Endothelial cell of umbilical vein (primary cell): ENCODE data around the gene ITGA5. TPM values are rescaled to one million over a fixed set of nuclear protein-coding genes. Genes with fewer than 3 reads are reported as not detected.

ENCODE experiments used
- BruUV-seq: library from RNA; stranded (reverse); fragments of 400-500 nt; replicated peaks from 2 replicates; lab custom pipeline; 2021; lab: Mats Ljungman, UMichigan
- CTCF ChIA-PET: fragments of 300-600, 350-600 bp; sonication (Branson Sonifier 250); formaldehyde crosslinking; loops from one replicate; lab custom pipeline; 2021; ENCODE audit warnings: antibody characterized with exemption, inconsistent platforms; lab: Charles Lee
- POLR2A ChIA-PET: fragments of 300-600, 350-600 bp; sonication (Branson Sonifier 250); formaldehyde crosslinking; loops from one replicate; lab custom pipeline; 2021; ENCODE audit warnings: antibody characterized with exemption, inconsistent platforms; lab: Charles Lee
- DNase-seq: peaks from one replicate; pipeline ENCODE4 v3.0.0-alpha.2; 2011; ENCODE audit warnings: low read depth, low spot score
- FAIRE-seq: peaks from 2 replicates; lab custom pipeline; 2011; peaks lifted over from hg19 to GRCh38; lab: Jason Lieb, UNC
- H2AFZ ChIP-seq: 2 replicates; pipeline ENCODE4 v1.6.0; 2012; ENCODE audit warnings: low read depth, low read length, control low read depth, inconsistent platforms
- H3K27ac ChIP-seq: 2 replicates; pipeline ENCODE4 v1.5.1; 2011; ENCODE audit warnings: low read depth, mild to moderate bottlenecking, control low read depth, low read length, moderate library complexity; ENCODE audit not compliant: insufficient read depth
- H3K27me3 ChIP-seq, 2 experiments: 2 replicates each; pipeline versions ENCODE4 v1.6.0 to v1.6.1; 2011; ENCODE audit warnings: low read length in 2 of 2, mixed read lengths in 1 of 2; ENCODE audit not compliant: control insufficient read depth in 2 of 2, insufficient read depth in 2 of 2
- H3K36me3 ChIP-seq, 2 experiments: 2 replicates in 1 of 2; 3 replicates in 1 of 2; pipeline ENCODE4 v1.5.1; 2011; ENCODE audit warnings: low read length in 2 of 2, mild to moderate bottlenecking in 1 of 2, moderate library complexity in 1 of 2; ENCODE audit not compliant: control insufficient read depth in 2 of 2, insufficient read depth in 2 of 2; ENCODE audit errors: extremely low read depth in 1 of 2
- H3K4me1 ChIP-seq: 3 replicates; pipeline ENCODE4 v1.5.1; 2011; ENCODE audit warnings: mild to moderate bottlenecking, low read length; ENCODE audit not compliant: control insufficient read depth, insufficient read depth; ENCODE audit errors: extremely low read depth
- H3K4me2 ChIP-seq: 2 replicates; pipeline ENCODE4 v1.6.1; 2011; ENCODE audit warnings: low read length, control low read depth, mixed read lengths; ENCODE audit not compliant: insufficient read depth
- H3K4me3 ChIP-seq, 3 experiments: fragments of 200-600 bp in 1 of 3; sonication (generic), shearing (Covaris generic) in 1 of 3; replicated peaks in 1 of 3; 2 replicates each; pipeline ENCODE4 v1.5.1; 2011 to 2016; ENCODE audit warnings: control low read depth in 3 of 3, low read length in 3 of 3, mild to moderate bottlenecking in 2 of 3, inconsistent platforms in 1 of 3, low read depth in 1 of 3, moderate library complexity in 1 of 3; ENCODE audit not compliant: insufficient read depth in 1 of 3
- H3K79me2 ChIP-seq: 2 replicates; pipeline ENCODE4 v1.6.0; 2012; ENCODE audit warnings: low read length, inconsistent platforms; ENCODE audit not compliant: control insufficient read depth, insufficient read depth
- H3K9ac ChIP-seq: replicated peaks from 2 replicates; pipeline ENCODE3; 2011; ENCODE audit warnings: low read length, control low read depth; ENCODE audit not compliant: insufficient read depth; ENCODE audit errors: extremely low read depth
- H3K9me1 ChIP-seq: replicated peaks from 3 replicates; pipeline ENCODE4 v1.6.0; 2011; ENCODE audit warnings: mild to moderate bottlenecking, low read length; ENCODE audit not compliant: control insufficient read depth, insufficient read depth; ENCODE audit errors: extremely low read depth
- H3K9me3 ChIP-seq: replicated peaks from 2 replicates; pipeline ENCODE4 v1.5.1; 2012; ENCODE audit warnings: low read length, inconsistent platforms; ENCODE audit not compliant: control insufficient read depth, insufficient read depth
- H4K20me1 ChIP-seq: replicated peaks from 2 replicates; pipeline ENCODE3; 2011; ENCODE audit warnings: mild to moderate bottlenecking, low read length; ENCODE audit not compliant: control insufficient read depth, insufficient read depth; ENCODE audit errors: extremely low read depth
- CTCF ChIP-seq, 2 donors: IDR thresholded peaks; 1 replicate in 1 of 2; 2 replicates in 1 of 2; pipeline ENCODE4 v1.5.1; 2011; ENCODE audit warnings: low read length in 2 of 2, mild to moderate bottlenecking in 2 of 2, moderate library complexity in 2 of 2, control low read depth in 1 of 2, inconsistent platforms in 1 of 2, low read depth in 1 of 2; ENCODE audit not compliant: insufficient read depth in 1 of 2; ENCODE audit errors: extremely low read depth in 1 of 2
- EZH2 ChIP-seq: IDR thresholded peaks from 2 replicates; pipeline ENCODE4 v1.6.1; 2012; ENCODE audit warnings: borderline replicate concordance, low read depth, mild to moderate bottlenecking, moderate library complexity, low read length, inconsistent platforms; ENCODE audit not compliant: severe bottlenecking
- FOS ChIP-seq: IDR thresholded peaks from 2 replicates; pipeline ENCODE4 v1.6.1; 2011; ENCODE audit warnings: mild to moderate bottlenecking, low read length, moderate library complexity, borderline replicate concordance; ENCODE audit not compliant: insufficient read depth
- GATA2 ChIP-seq: IDR thresholded peaks from 2 replicates; pipeline ENCODE4 v1.7.0; 2011; ENCODE audit warnings: low read depth, mild to moderate bottlenecking, moderate library complexity, mixed read lengths, low read length; ENCODE audit not compliant: insufficient read length, insufficient read depth
- JUN ChIP-seq: IDR thresholded peaks from 2 replicates; pipeline ENCODE4 v1.6.1; 2011; ENCODE audit warnings: borderline replicate concordance, low read depth; ENCODE audit not compliant: insufficient read length, insufficient read depth
- MYC ChIP-seq: IDR thresholded peaks from one replicate; pipeline ENCODE4 v1.6.1; 2011; ENCODE audit warnings: mild to moderate bottlenecking, low read depth, low read length
- POLR2A ChIP-seq: IDR thresholded peaks from 2 replicates; pipeline ENCODE4 v1.6.1; 2012; ENCODE audit warnings: low read depth, mild to moderate bottlenecking, control low read depth, low read length
- POLR2AphosphoS5 ChIP-seq: IDR thresholded peaks from 2 replicates; pipeline ENCODE4 v1.6.1; 2012; ENCODE audit warnings: low read depth, mild to moderate bottlenecking, control low read depth, low read length, moderate library complexity; ENCODE audit not compliant: insufficient read depth
- dilution Hi-C: fragments of 300-500 bp; cut with MboI; formaldehyde crosslinking; loops from one replicate; pipeline ENCODE4 v1.15.0; 2019; ENCODE audit warnings: low sequenced_read_pairs; ENCODE audit not compliant: extremely low pct_ligation_motif_present
- intact Hi-C: fragments of 100-400 bp; cut with micrococcal nuclease; formaldehyde crosslinking; loops from one replicate; pipeline ENCODE4 v1.10.0; 2022
- polyA plus RNA-seq, 4 experiments: library from polyadenylated mRNA; depleted of rRNA in 3 of 4; stranded (reverse) in 3 of 4; unstranded in 1 of 4; fragments of >200 nt; gene quantifications; 2 replicates each; pipeline versions ENCODE4 v1.2.1 to v1.2.3, GENCODE V29; 2011 to 2012; ENCODE audit warnings: missing spikeins in 1 of 4
- total RNA-seq: library from RNA; stranded (reverse); gene quantifications from 2 replicates; pipeline ENCODE4 v1.2.3, GENCODE V29; 2021
- TF ChIP-seq, protein P1 (sequence below): IDR thresholded peaks from 2 replicates; pipeline ENCODE4 v1.6.1; 2011; ENCODE audit not compliant: insufficient read depth, insufficient read length

The ITGA5 gene
- total and polyA plus RNA-seq, 2 donors (not counting 3 experiments of a cell fraction or from before 2014, with no cell fraction given): 657 to 938 TPM

GRCh38 chr12:54428050-54429013 lies 9.3 kb upstream of the ITGA5 start:
- H3K9ac ChIP-seq: peak overlapping the region; percentile 72
- BruUV-seq: TSS peak; percentile 60
- peak; percentile 97 for DNase-seq
- FAIRE-seq: peak; percentile 99
- peaks cover 89% of the 10 kb centered on the region for H3K4me1 ChIP-seq
- H3K4me3 ChIP-seq: peak overlapping the region in 2 of 3 experiments; percentile 1 to 31
- no peaks in the 10 kb centered on the region for H3K27me3 ChIP-seq
- H3K27ac ChIP-seq: peak overlapping the region; percentile 91
- ChIA-PET POLR2A (interaction anchor here (1.2 to 3.3 kb wide), 5 partner anchors 10 to 57 kb away, joined by 3 to 28 read pairs (median 8); partner anchors contain the start of gene ITGA5), CTCF (interaction anchor here (1.0 to 5.5 kb wide), 11 partner anchors 10 to 214 kb away, joined by 3 to 43 read pairs (median 9); partner anchors contain the start of gene ITGA5)
- no peaks in the 10 kb centered on the region for H4K20me1 ChIP-seq
- H3K4me2 ChIP-seq: peak overlapping the region; percentile 83
- H3K9me1 ChIP-seq: no peaks in the 10 kb centered on the region
- no peaks in the 10 kb centered on the region for H3K36me3 ChIP-seq
- no peaks in the 10 kb centered on the region for H3K9me3 ChIP-seq
- TF ChIP-seq POLR2A (peak; percentile 68), GATA2 (no peak), FOS (peak; percentile 66), POLR2AphosphoS5 (peak; percentile 90), MYC (peak; percentile 48), CTCF (IDR thresholded peaks at IDR 0.05; ENCODE audit: extremely low read depth in 1 of 2, insufficient read depth in 1 of 2, low read depth in 1 of 2, low read length in 2 of 2) (no peak), EZH2 (no peak), JUN (peak; percentile 21)
- TF ChIP-seq, protein P1, sequence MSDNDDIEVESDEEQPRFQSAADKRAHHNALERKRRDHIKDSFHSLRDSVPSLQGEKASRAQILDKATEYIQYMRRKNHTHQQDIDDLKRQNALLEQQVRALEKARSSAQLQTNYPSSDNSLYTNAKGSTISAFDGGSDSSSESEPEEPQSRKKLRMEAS: no peak
- intact Hi-C loops: loop anchor here (1.0 kb wide), 2 partner anchors 9 to 15 kb away; partner anchors contain the start of gene ITGA5
- dilution Hi-C loops: no loop called here
- H2AFZ ChIP-seq: no peak overlapping the region
- H3K79me2 ChIP-seq: peaks cover 10% of the 10 kb centered on the region
